Measurements from ENCODE around the gene SEPTIN12.

GRCh38 chr16:4832698-4833343 is 44.7 kb upstream of the SEPTIN12 start:
- TF ChIP-seq CTCF (conservative IDR thresholded peaks at IDR 0.05; ENCODE audit: low read depth, low read length) (no peak), EZH2 (IDR thresholded peaks at IDR 0.05; ENCODE audit: borderline replicate concordance, low read depth, low read length, poor library complexity, severe bottlenecking) (no peak)

Data from A673 (cell line).